GM13977 (cell line): ENCODE measurements around the gene SEC14L1.
"Not testable (repeated sequence)": the region's sequence is repeated elsewhere in the genome, so short reads cannot be mapped to it uniquely, and the experiment has no call there.

Experiments used
- DNase-seq: peaks from one replicate; pipeline ENCODE4 v3.0.0; 2012; ENCODE audit warnings: low spot score
- in situ Hi-C: fragments of 300-500 bp; cut with MboI; formaldehyde crosslinking; loops from one replicate; pipeline ENCODE4 v1.12.0; 2022; ENCODE audit warnings: low sequenced_read_pairs, low pct_unique_long_range_greater_than_20kb, mixed read lengths, inconsistent platforms; ENCODE audit not compliant: unreplicated experiment
- TF ChIP-seq, protein P1 (sequence below): IDR thresholded peaks from 2 replicates; pipeline ENCODE4 v1.5.1; 2012; ENCODE audit warnings: mild to moderate bottlenecking, control low read depth; ENCODE audit not compliant: insufficient read depth; ENCODE audit errors: extremely low read depth, missing control alignments

The SEC14L1 gene

DNA sequence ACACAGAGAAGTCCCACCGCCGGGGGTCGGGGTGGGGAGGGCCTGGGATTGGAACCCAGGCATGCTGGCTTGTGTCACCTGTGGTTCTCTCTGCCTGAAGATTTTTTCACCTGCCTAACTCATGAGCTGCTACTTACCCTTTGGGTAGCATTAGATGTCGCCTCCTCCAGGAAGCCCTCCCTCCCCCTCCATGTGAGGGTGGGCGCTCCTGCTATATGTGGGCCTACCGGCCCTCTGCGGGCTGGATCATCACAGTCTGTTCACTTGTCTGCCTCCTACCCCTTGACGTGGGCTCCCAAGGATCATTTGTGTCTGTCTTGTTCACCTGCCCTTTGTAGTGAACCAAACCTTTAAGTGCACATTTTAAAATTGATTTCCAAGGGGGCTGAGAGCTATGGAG, 106.8 kb downstream of the SEC14L1 start:
- no peak for DNase-seq
- TF ChIP-seq, protein P1, sequence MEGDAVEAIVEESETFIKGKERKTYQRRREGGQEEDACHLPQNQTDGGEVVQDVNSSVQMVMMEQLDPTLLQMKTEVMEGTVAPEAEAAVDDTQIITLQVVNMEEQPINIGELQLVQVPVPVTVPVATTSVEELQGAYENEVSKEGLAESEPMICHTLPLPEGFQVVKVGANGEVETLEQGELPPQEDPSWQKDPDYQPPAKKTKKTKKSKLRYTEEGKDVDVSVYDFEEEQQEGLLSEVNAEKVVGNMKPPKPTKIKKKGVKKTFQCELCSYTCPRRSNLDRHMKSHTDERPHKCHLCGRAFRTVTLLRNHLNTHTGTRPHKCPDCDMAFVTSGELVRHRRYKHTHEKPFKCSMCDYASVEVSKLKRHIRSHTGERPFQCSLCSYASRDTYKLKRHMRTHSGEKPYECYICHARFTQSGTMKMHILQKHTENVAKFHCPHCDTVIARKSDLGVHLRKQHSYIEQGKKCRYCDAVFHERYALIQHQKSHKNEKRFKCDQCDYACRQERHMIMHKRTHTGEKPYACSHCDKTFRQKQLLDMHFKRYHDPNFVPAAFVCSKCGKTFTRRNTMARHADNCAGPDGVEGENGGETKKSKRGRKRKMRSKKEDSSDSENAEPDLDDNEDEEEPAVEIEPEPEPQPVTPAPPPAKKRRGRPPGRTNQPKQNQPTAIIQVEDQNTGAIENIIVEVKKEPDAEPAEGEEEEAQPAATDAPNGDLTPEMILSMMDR, result no peak
- in situ Hi-C loops, result loop anchor here (10.0 kb wide), 1 partner anchor 153 kb away; no protein-coding TSS in a partner anchor

DNA sequence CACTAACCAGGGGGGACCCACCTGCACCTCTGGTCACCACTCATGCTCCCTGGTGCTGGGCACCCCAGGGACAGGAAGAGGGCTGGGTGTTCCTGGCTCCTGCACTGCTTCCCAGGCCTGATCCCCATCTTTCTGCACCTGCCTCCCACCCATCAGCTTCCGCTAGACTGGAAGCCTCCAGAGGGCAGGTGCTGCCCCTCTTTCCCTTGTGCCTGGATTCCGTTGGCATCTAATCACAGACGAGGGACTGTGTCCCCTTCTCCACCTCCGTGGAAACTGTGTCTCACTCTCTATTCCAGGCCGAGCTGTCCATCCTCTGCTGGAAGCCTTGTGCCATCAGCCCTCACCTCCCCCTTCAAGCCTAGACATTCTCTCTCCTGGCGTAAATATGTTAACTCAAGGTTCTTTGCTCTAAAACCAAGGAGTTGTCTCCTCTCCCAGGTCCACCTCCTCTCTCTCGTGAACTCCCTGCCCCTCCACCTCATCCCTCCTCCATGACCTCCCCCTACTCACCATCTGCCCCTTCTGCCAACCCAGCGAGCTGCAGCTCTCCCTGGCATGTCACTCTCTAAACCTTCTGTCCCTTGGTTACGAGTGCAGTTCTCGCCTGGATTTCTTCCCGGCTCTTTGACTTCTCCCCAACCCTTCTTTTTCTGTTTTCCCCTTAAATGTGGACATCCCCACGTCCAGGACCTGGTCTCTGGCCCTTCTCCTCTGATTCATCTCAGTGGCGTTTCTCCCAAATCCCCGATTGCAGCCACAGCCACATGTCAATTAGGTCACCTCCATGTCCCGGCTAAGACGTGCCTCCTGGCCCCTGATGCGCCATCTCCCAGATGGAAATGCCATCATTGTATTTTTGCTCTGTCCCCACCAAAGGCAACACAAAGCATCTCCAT, 107.7 kb downstream of the SEC14L1 start:
- in situ Hi-C loops, result loop anchor here (10.0 kb wide), 1 partner anchor 154 kb away; no protein-coding TSS in a partner anchor
- no peak for DNase-seq
- TF ChIP-seq, protein P1, result no peak

DNA sequence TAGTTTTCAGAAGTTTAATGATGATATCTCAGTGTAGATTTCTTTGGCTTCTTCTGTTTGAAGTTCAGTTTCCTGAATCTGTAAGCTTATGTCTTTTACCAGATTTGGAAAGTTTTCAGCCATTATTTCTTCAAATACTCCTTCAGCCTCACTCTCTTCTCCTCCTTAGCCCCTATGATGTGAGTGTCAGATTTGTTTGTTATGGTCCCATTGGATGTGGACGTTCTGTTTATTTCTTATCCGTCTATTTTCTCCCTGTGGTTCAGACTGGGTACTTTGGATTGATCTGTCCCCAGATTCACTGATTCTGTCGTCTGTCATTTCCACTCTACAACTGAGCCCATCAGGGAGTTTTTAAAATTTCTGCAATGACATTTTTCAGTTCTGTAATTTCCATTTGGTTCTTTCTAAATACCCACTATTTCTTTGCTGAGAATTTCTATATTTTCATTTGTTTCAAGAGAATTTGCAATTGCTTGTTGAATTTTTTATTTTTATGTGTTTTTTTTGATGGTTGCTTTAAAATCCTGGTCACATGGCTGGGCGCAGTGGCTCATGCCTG, 110.9 kb downstream of the SEC14L1 start:
- TF ChIP-seq, protein P1, result no peak
- in situ Hi-C loops, result no loop called here
- no peak for DNase-seq

DNA sequence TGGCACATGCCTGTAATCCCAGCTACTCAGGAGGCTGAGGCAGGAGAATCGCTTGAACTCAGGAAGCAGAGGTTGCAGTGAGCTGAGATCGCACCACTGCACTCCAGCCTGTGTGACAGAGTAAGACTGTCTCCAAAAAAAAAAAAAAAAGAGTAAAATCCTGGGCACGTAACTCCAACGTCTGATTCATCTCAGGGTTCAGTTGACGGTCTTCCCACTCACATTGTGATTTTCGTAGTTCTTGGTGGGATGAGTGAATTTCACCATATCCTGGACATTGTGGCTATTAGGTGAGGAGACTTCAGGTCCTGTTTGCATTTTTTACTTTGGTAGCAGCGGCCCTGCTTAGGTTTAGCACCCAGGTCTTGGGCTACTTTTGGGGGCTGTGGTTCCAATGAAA, 111.5 kb downstream of the SEC14L1 start:
- DNase-seq, in situ Hi-C loops: not testable (repeated sequence)

DNA sequence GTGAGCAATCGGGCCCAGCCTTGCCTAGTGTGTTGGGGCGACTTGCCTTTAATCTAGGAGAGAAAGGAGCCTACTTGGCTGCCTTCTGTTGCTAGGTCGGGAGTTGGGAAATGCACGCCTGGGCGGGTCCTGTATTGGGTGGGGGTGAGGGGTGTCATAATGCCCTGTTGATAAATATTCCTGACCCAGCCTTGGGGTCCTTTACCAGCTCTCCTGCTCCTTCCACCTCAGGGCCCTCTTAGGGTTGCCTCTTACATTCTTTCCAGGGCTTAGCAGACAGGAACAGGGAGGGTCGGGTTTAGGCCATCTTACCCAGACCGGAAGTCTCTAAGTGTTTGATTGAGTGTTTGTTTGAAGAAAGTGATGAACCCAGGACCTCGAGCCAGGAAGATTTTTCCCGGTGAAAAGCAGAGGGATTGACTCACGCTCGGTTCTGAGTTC, 112.9 kb downstream of the SEC14L1 start:
- no peak for DNase-seq
- in situ Hi-C loops, result no loop called here
- TF ChIP-seq, protein P1, result no peak

DNA sequence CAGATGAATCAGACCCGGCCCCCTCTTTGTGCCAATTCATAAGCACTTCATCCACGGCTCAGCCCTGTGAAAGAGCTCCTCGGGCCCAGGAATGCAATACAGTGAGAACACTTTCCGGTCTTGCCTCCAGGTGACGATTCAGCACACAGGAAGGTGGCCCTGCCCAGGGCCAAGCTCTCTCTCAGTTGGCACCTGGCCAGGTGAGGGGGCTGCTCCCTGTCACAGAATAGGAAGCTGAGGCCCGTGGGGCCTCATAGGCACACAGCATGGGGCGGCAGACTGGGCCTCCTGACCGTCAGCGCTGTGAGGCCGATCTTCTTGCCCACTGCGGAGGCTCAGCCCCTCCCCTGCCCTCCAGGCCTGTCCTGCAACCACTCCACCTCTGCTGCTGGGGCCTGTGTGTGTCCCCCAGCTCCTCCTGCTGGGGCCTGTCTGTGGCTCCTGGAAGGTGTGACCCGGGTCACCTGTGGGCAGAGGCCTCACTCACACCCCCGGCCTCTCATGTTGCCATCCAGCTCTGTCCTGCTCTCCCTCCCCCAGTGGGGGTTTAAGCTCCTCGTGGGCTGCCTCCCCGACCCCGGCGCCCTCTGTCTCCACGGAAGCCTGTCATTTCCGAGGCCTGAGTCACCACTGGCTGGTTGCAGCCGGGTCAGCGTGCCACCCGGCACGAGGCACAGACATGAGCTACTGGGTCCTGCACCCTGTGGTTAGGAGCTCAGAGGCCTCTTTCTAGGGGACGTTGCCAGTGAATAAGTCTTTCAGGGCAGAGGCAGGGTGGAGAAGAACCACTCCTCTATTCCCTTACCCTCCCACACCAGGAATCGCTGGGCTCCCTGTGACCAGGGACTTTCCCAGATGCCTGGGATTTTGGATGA, 114.4 kb downstream of the SEC14L1 start:
- no peak for DNase-seq
- in situ Hi-C loops, result no loop called here
- TF ChIP-seq, protein P1, result no peak

DNA sequence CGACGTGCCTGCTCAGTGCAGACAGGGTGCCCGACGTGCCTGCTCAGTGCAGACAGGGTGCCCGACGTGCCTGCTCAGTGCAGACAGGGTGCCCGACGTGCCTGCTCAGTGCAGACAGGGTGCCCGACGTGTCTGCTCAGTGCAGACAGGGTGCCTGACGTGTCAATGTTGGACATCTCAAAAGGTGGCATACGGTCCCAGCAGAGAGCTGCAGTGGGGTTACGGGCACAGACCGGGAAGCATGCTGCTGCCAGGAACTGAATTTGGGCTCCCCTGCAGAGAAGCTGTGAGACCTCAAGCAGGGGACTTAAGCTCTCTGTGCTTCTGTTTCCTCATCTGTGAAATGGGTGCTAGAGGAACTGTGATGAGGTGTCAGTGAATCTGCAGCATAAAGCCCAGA, 115.2 kb downstream of the SEC14L1 start:
- in situ Hi-C loops, DNase-seq: not testable (repeated sequence)
